HUES64 (cell line): ENCODE measurements around the gene RNPC3. TPM values are rescaled to one million over a fixed set of nuclear protein-coding genes. Genes with fewer than 3 reads are reported as not detected.

Experiments used
- H3K27ac ChIP-seq: 2 replicates; pipeline ENCODE4 v1.7.0; 2013; ENCODE audit warnings: low read depth, low read length, inconsistent platforms
- H3K27me3 ChIP-seq: 2 replicates; pipeline ENCODE4 v1.6.1; 2013; ENCODE audit warnings: mild to moderate bottlenecking, low read length; ENCODE audit not compliant: insufficient read depth
- H3K36me3 ChIP-seq: 2 replicates; pipeline ENCODE4 v1.6.1; 2013; ENCODE audit warnings: mild to moderate bottlenecking, low read length; ENCODE audit not compliant: insufficient read depth
- H3K4me1 ChIP-seq: 2 replicates; pipeline ENCODE4 v1.6.1; 2013; ENCODE audit warnings: mild to moderate bottlenecking, low read length, moderate library complexity; ENCODE audit not compliant: insufficient read depth
- H3K4me3 ChIP-seq: 2 replicates; pipeline ENCODE4 v1.5.1; 2013; ENCODE audit warnings: mild to moderate bottlenecking, low read length, moderate library complexity
- H3K9ac ChIP-seq: 2 replicates; pipeline ENCODE4 v1.6.1; 2013; ENCODE audit warnings: mild to moderate bottlenecking, low read depth, low read length
- H3K9me3 ChIP-seq: 2 replicates; pipeline ENCODE4 v1.6.1; 2013; ENCODE audit warnings: low read depth, low read length; ENCODE audit not compliant: insufficient read depth
- WGBS: fragments of 150-250, 120-280 bp; methylation state at CpG from one replicate; pipeline ENCODE4 v1.1.7; 2013; ENCODE audit warnings: missing lambda C conversion rate; 5-methylcytosine and 5-hydroxymethylcytosine counted together
- polyA plus RNA-seq, 2 experiments: library from polyadenylated mRNA; stranded (reverse); fragments of 50-300 nt; gene quantifications; one replicate each; pipeline ENCODE4 v1.2.3, GENCODE V29; 2013

Gene RNPC3
- polyA plus RNA-seq (2013, experiment 1 of 2), result 9.6 TPM
- polyA plus RNA-seq (2013, experiment 2 of 2), result 8.6 TPM

- H3K9ac ChIP-seq, result peak within 1 kb of the TSS; percentile 97
- no peaks in the 10 kb centered on the region for H3K27me3 ChIP-seq
- peaks cover 12% of the 10 kb centered on the region for H3K4me1 ChIP-seq
- WGBS, result under 1% methylated on average over 58 of the region's 62 CpGs
- H3K4me3 ChIP-seq, result peak within 1 kb of the TSS; percentile 94
- peak within 1 kb of the TSS; percentile 94 for H3K27ac ChIP-seq
- H3K36me3 ChIP-seq, result peaks cover 19% of the 10 kb centered on the region
- 0 out of 2 replicates have a peak, but pooled peaks cover 4% of the 10 kb centered on the region for H3K9me3 ChIP-seq
These were observed at the start of gene RNPC3 for GRCh38 chr1:103525607-103526507. RNPC3 (plus strand) TSS chr1:103525699; CDS start chr1:103526071, 372 bp downstream.

GRCh38 chr1:103477101-103477500 lies 48.4 kb upstream of the RNPC3 start:
- Histone ChIP-seq H3K4me3 (no peak overlapping the region), H3K4me1 (no peaks in the 10 kb centered on the region), H3K9ac (no peak overlapping the region), H3K27me3 (no peaks in the 10 kb centered on the region), H3K36me3 (no peaks in the 10 kb centered on the region), H3K9me3 (no peaks in the 10 kb centered on the region), H3K27ac (no peak overlapping the region)

GRCh38 chr1:103489935-103490334 lies 35.6 kb upstream of the RNPC3 start:
- no peak overlapping the region for H3K9ac ChIP-seq
- no peaks in the 10 kb centered on the region for H3K36me3 ChIP-seq
- H3K27me3 ChIP-seq, result no peaks in the 10 kb centered on the region
- no peaks in the 10 kb centered on the region for H3K9me3 ChIP-seq
- H3K4me1 ChIP-seq, result peaks cover 4% of the 10 kb centered on the region; the same call in 1 of the 2 replicates
- H3K4me3 ChIP-seq, result no peak overlapping the region
- no peak overlapping the region for H3K27ac ChIP-seq

- Histone ChIP-seq H3K4me3 (no peak overlapping the region), H3K27me3 (no peaks in the 10 kb centered on the region), H3K36me3 (no peaks in the 10 kb centered on the region), H3K4me1 (peaks cover 4% of the 10 kb centered on the region; the same call in 1 of the 2 replicates), H3K9me3 (no peaks in the 10 kb centered on the region), H3K9ac (no peak overlapping the region), H3K27ac (no peak overlapping the region)
- 93% methylated on average over 1 of the region's 1 CpG for WGBS
These were observed 33.4 kb upstream of the RNPC3 start for GRCh38 chr1:103492003-103492625.

- WGBS, result 86% methylated on average over 1 of the region's 2 CpGs
- no peak overlapping the region for H3K27ac ChIP-seq
These were observed 29.4 kb upstream of the RNPC3 start for GRCh38 chr1:103496014-103496635.

GRCh38 chr1:103497404-103497803 lies 28.1 kb upstream of the RNPC3 start:
- H3K9ac ChIP-seq, result no peak overlapping the region
- H3K27ac ChIP-seq, result no peak overlapping the region
- H3K4me3 ChIP-seq, result no peak overlapping the region
- H3K4me1 ChIP-seq, result no peaks in the 10 kb centered on the region
- H3K9me3 ChIP-seq, result no peaks in the 10 kb centered on the region
- no peaks in the 10 kb centered on the region for H3K36me3 ChIP-seq
- no peaks in the 10 kb centered on the region for H3K27me3 ChIP-seq

More at GRCh38 chr1:103496014-103496635, 29.4 kb upstream of the RNPC3 start:
- H3K27me3 ChIP-seq, result no peaks in the 10 kb centered on the region
- H3K36me3 ChIP-seq, result no peaks in the 10 kb centered on the region
- no peaks in the 10 kb centered on the region for H3K9me3 ChIP-seq
- no peak overlapping the region for H3K9ac ChIP-seq
- no peaks in the 10 kb centered on the region for H3K4me1 ChIP-seq
- no peak overlapping the region for H3K4me3 ChIP-seq

GRCh38 chr1:103509250-103509649 lies 16.2 kb upstream of the RNPC3 start:
- no peak overlapping the region for H3K4me3 ChIP-seq
- no peaks in the 10 kb centered on the region for H3K9me3 ChIP-seq
- no peak overlapping the region for H3K27ac ChIP-seq
- no peak overlapping the region for H3K9ac ChIP-seq
- WGBS, result 100% methylated on average over 1 of the region's 1 CpG
- no peaks in the 10 kb centered on the region for H3K27me3 ChIP-seq
- no peaks in the 10 kb centered on the region for H3K36me3 ChIP-seq
- no peaks in the 10 kb centered on the region for H3K4me1 ChIP-seq

GRCh38 chr1:103513711-103514110 lies 11.8 kb upstream of the RNPC3 start:
- Histone ChIP-seq H3K4me1 (no peaks in the 10 kb centered on the region), H3K9ac (no peak overlapping the region), H3K9me3 (no peaks in the 10 kb centered on the region), H3K36me3 (no peaks in the 10 kb centered on the region), H3K27ac (no peak overlapping the region), H3K27me3 (no peaks in the 10 kb centered on the region), H3K4me3 (no peak overlapping the region)
- no CpG with 5 or more reads among the region's 1 CpG for WGBS

- no peaks in the 10 kb centered on the region for H3K9me3 ChIP-seq
- H3K4me1 ChIP-seq, result no peaks in the 10 kb centered on the region
- H3K27me3 ChIP-seq, result no peaks in the 10 kb centered on the region
- no CpG with 5 or more reads among the region's 1 CpG for WGBS
- no peak overlapping the region for H3K9ac ChIP-seq
- no peak overlapping the region for H3K4me3 ChIP-seq
- no peaks in the 10 kb centered on the region for H3K36me3 ChIP-seq
- H3K27ac ChIP-seq, result no peak overlapping the region
These were observed 10.5 kb upstream of the RNPC3 start for GRCh38 chr1:103514920-103515503.

- no peaks in the 10 kb centered on the region for H3K9me3 ChIP-seq
- WGBS, result 64% methylated on average over 2 of the region's 2 CpGs
- H3K4me1 ChIP-seq, result no peaks in the 10 kb centered on the region
- H3K27ac ChIP-seq, result no peak overlapping the region
- no peaks in the 10 kb centered on the region for H3K36me3 ChIP-seq
- H3K27me3 ChIP-seq, result no peaks in the 10 kb centered on the region
- no peak overlapping the region for H3K9ac ChIP-seq
- H3K4me3 ChIP-seq, result no peak overlapping the region
These were observed 9.2 kb upstream of the RNPC3 start for GRCh38 chr1:103516283-103516682.

- Histone ChIP-seq H3K9me3 (no peaks in the 10 kb centered on the region), H3K4me3 (no peak overlapping the region), H3K9ac (no peak overlapping the region), H3K27me3 (no peaks in the 10 kb centered on the region), H3K4me1 (no peaks in the 10 kb centered on the region), H3K27ac (no peak overlapping the region), H3K36me3 (no peaks in the 10 kb centered on the region)
These were observed 8.8 kb upstream of the RNPC3 start for GRCh38 chr1:103516693-103517092.
